WTC11 (cell line): ENCODE measurements around the gene MYL5.

Experiments
- JUN ChIP-seq: sonication (generic); formaldehyde crosslinking; IDR thresholded peaks from 2 replicates; pipeline ENCODE4 v1.8.0; 2023; ENCODE audit warnings: mild to moderate bottlenecking, missing genetic modification reagents
- ZNF232 ChIP-seq: sonication (generic); formaldehyde crosslinking; IDR thresholded peaks from 2 replicates; pipeline ENCODE4 v1.8.0; 2022; ENCODE audit warnings: mild to moderate bottlenecking, missing genetic modification reagents
- TF ChIP-seq, protein P1 (sequence below): fragments of 200-600 bp; IDR thresholded peaks from 2 replicates; pipeline ENCODE4 v1.8.0; 2022; ENCODE audit warnings: antibody characterized with exemption

DNA sequence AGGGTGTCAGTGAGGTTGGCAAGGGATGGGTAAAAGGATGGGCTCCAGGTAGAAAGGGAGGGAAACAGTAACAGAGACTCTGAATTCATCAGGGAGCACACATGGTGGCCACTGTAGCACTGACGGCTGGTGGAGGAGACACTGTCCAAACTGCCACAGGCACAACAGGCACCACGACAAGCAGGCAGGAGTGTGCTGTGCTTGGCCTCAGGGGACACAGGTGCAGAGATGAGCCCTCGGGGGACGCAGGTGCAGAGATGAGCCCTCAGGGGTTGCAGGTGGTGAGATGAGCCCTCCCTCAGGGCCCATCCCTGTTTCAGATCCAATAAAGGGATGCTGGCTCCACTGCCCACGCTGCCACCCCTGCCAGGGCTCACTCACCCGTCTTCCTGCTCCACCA lies 41.4 kb upstream of the MYL5 start:
- TF ChIP-seq, protein P1, sequence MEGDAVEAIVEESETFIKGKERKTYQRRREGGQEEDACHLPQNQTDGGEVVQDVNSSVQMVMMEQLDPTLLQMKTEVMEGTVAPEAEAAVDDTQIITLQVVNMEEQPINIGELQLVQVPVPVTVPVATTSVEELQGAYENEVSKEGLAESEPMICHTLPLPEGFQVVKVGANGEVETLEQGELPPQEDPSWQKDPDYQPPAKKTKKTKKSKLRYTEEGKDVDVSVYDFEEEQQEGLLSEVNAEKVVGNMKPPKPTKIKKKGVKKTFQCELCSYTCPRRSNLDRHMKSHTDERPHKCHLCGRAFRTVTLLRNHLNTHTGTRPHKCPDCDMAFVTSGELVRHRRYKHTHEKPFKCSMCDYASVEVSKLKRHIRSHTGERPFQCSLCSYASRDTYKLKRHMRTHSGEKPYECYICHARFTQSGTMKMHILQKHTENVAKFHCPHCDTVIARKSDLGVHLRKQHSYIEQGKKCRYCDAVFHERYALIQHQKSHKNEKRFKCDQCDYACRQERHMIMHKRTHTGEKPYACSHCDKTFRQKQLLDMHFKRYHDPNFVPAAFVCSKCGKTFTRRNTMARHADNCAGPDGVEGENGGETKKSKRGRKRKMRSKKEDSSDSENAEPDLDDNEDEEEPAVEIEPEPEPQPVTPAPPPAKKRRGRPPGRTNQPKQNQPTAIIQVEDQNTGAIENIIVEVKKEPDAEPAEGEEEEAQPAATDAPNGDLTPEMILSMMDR, result no peak
- TF ChIP-seq ZNF232 (CRISPR knock-in tag) (no peak), JUN (CRISPR knock-in tag) (no peak)
